Liver (tissue), 9 donors: ENCODE data around the gene MBNL2. TPM values are rescaled to one million over a fixed set of nuclear protein-coding genes. Genes with fewer than 3 reads are reported as not detected.

Experiments used
- DNase-seq: peaks from one replicate; pipeline ENCODE4 v3.0.0-alpha.2; 2017; ENCODE audit warnings: low spot score
- H3K27ac ChIP-seq, 2 donors: one replicate each; pipeline ENCODE4 v1.7.0; 2013; ENCODE audit warnings: inconsistent platforms in 2 of 2, low read length in 2 of 2, control low read depth in 1 of 2, low read depth in 1 of 2, mild to moderate bottlenecking in 1 of 2
- H3K27me3 ChIP-seq, 4 donors: one replicate each; pipeline versions ENCODE4 v1.6.1 to v1.7.0; 2013; ENCODE audit warnings: low read length in 3 of 4, inconsistent platforms in 1 of 4, mild to moderate bottlenecking in 1 of 4, moderate library complexity in 1 of 4; ENCODE audit not compliant: control insufficient read depth in 4 of 4, insufficient read depth in 4 of 4
- H3K36me3 ChIP-seq, 4 donors: one replicate each; pipeline versions ENCODE4 v1.6.1 to v1.7.0; 2013; ENCODE audit warnings: low read length in 3 of 4, mild to moderate bottlenecking in 3 of 4, low read depth in 1 of 4, moderate library complexity in 1 of 4; ENCODE audit not compliant: control insufficient read depth in 4 of 4, insufficient read depth in 3 of 4
- H3K4me1 ChIP-seq, 4 donors: one replicate each; pipeline versions ENCODE4 v1.6.1 to v1.7.0; 2013; ENCODE audit warnings: low read length in 3 of 4, mild to moderate bottlenecking in 3 of 4, moderate library complexity in 1 of 4; ENCODE audit not compliant: control insufficient read depth in 4 of 4, insufficient read depth in 4 of 4
- H3K4me3 ChIP-seq, 3 donors: one replicate each; pipeline versions ENCODE4 v1.6.1 to v1.7.0; 2013; ENCODE audit warnings: low read length in 3 of 3, control low read depth in 1 of 3, low read depth in 1 of 3, mild to moderate bottlenecking in 1 of 3
- H3K9ac ChIP-seq, 2 donors: one replicate each; pipeline ENCODE4 v1.7.0; 2013; ENCODE audit warnings: low read length in 2 of 2, mild to moderate bottlenecking in 2 of 2, moderate library complexity in 2 of 2, control low read depth in 1 of 2, low read depth in 1 of 2
- H3K9me3 ChIP-seq, 4 donors: one replicate each; pipeline versions ENCODE4 v1.6.1 to v1.7.0; 2013; ENCODE audit warnings: low read length in 3 of 4; ENCODE audit not compliant: control insufficient read depth in 4 of 4
- ATF3 ChIP-seq: IDR thresholded peaks from 2 replicates; pipeline ENCODE4 v1.6.1; 2016; ENCODE audit warnings: antibody characterized with exemption
- EGR1 ChIP-seq, 2 donors: IDR thresholded peaks; 2 replicates each; pipeline ENCODE4 v1.6.1; 2016 to 2018; ENCODE audit warnings: antibody characterized with exemption in 2 of 2, low read depth in 2 of 2
- FOXA1 ChIP-seq: IDR thresholded peaks from 2 replicates; pipeline ENCODE4 v1.6.1; 2016; ENCODE audit warnings: antibody characterized with exemption
- FOXA2 ChIP-seq: IDR thresholded peaks from 2 replicates; pipeline ENCODE4 v1.6.1; 2016; ENCODE audit warnings: antibody characterized with exemption
- GABPA ChIP-seq, 2 donors: IDR thresholded peaks in 1 of 2; conservative IDR thresholded peaks in 1 of 2; 2 replicates each; pipeline ENCODE4 v1.6.1; 2016; ENCODE audit warnings: antibody characterized with exemption in 2 of 2, mild to moderate bottlenecking in 1 of 2, moderate library complexity in 1 of 2
- HNF4A ChIP-seq, 2 donors: conservative IDR thresholded peaks; 2 replicates each; pipeline ENCODE4 v1.6.1; 2016; ENCODE audit warnings: antibody characterized with exemption in 2 of 2, mild to moderate bottlenecking in 2 of 2
- HNF4G ChIP-seq: IDR thresholded peaks from 2 replicates; pipeline ENCODE4 v1.6.1; 2016; ENCODE audit warnings: antibody characterized with exemption
- JUND ChIP-seq, 2 donors: IDR thresholded peaks; 2 replicates each; pipeline ENCODE4 v1.6.1; 2016; ENCODE audit warnings: antibody characterized with exemption in 2 of 2
- NR2F2 ChIP-seq: IDR thresholded peaks from 2 replicates; pipeline ENCODE4 v1.6.1; 2016; ENCODE audit warnings: antibody characterized with exemption
- RAD21 ChIP-seq, 2 donors: IDR thresholded peaks; 2 replicates each; pipeline ENCODE4 v1.6.1; 2016; ENCODE audit warnings: antibody characterized with exemption in 2 of 2, mild to moderate bottlenecking in 2 of 2
- RXRA ChIP-seq, 2 donors: IDR thresholded peaks; 2 replicates each; pipeline ENCODE4 v1.6.1; 2017 to 2018; ENCODE audit warnings: antibody characterized with exemption in 2 of 2, mild to moderate bottlenecking in 1 of 2
- SP1 ChIP-seq: IDR thresholded peaks from 2 replicates; pipeline ENCODE4 v1.6.1; 2018; ENCODE audit warnings: antibody characterized with exemption, mild to moderate bottlenecking
- TAF1 ChIP-seq: conservative IDR thresholded peaks from 2 replicates; pipeline ENCODE4 v1.6.1; 2016; ENCODE audit warnings: antibody characterized with exemption, mild to moderate bottlenecking
- YY1 ChIP-seq: IDR thresholded peaks from 2 replicates; pipeline ENCODE4 v1.6.1; 2016; ENCODE audit warnings: antibody characterized with exemption, mild to moderate bottlenecking
- WGBS: extraction: QIAGEN DNeasy Blood & Tissue Kit; methylation state at CpG from one replicate; pipeline ENCODE4 v1.1.7; 2013; 5-methylcytosine and 5-hydroxymethylcytosine counted together
- polyA plus RNA-seq, 2 donors: library from polyadenylated mRNA; stranded (reverse) in 1 of 2; unstranded in 1 of 2; fragments of 200-250 nt in 1 of 2; fragments of >200 nt in 1 of 2; fragmentation: Nextera tagmentation in 1 of 2; extraction: Ambion mirVana in 1 of 2; gene quantifications; one replicate each; pipeline versions ENCODE4 v1.2.1 to v1.2.3, GENCODE V29; 2013 to 2015
- total RNA-seq, 2 donors: library from RNA; depleted of rRNA; stranded (reverse); fragments of >200 nt; gene quantifications; one replicate each; pipeline ENCODE4 v1.2.3, GENCODE V29; 2014
- TF ChIP-seq, protein P1 (sequence below): IDR thresholded peaks from 2 replicates; pipeline ENCODE4 v1.6.1; 2016; ENCODE audit warnings: antibody characterized with exemption
- TF ChIP-seq, protein P2 (sequence below): IDR thresholded peaks from 2 replicates; pipeline ENCODE4 v1.6.1; 2016; ENCODE audit warnings: antibody characterized with exemption
- TF ChIP-seq, protein P3 (sequence below): IDR thresholded peaks from 2 replicates; pipeline ENCODE4 v1.6.1; 2016; ENCODE audit warnings: antibody characterized with exemption, mild to moderate bottlenecking
- donor health status: healthy.
- donor health status: healthy.
- donor health status: healthy.
- donor health status: healthy.
- donor health status: healthy.

MBNL2 gene
- total and polyA plus RNA-seq, 4 donors: 16.0 to 49.6 (median 36.8) TPM

GRCh38 chr13:97289514-97290298, 67.6 kb downstream of the MBNL2 start:
- TF ChIP-seq HNF4A (conservative IDR thresholded peaks at IDR 0.05): peak; percentile 62 to 68
- peak in 1 of 2 donors; percentile 16 for TF ChIP-seq RXRA (IDR thresholded peaks at IDR 0.05)
- no peak for TF ChIP-seq ATF3
- peak in 1 of 2 donors; percentile 5 for TF ChIP-seq RAD21 (IDR thresholded peaks at IDR 0.05)
- TF ChIP-seq NR2F2: no peak
- Histone ChIP-seq H3K4me3 (no peak overlapping the region), H3K36me3 (peaks cover 0 to 5% (median 0%) of the 10 kb centered on the region in 4 donors), H3K4me1 (peaks cover 4 to 57% (median 29%) of the 10 kb centered on the region in 4 donors), H3K9ac (no peak overlapping the region), H3K27ac (no peak overlapping the region), H3K27me3 (no peaks in the 10 kb centered on the region), H3K9me3 (no peaks in the 10 kb centered on the region)
- WGBS: 65% methylated on average over 4 of the region's 4 CpGs
- DNase-seq: no peak

GRCh38 chr13:97295283-97296182, 73.4 kb downstream of the MBNL2 start:
- no peak for DNase-seq
- 69% methylated on average over 5 of the region's 5 CpGs for WGBS
- Histone ChIP-seq H3K9me3 (no peaks in the 10 kb centered on the region), H3K4me3 (no peak overlapping the region), H3K27me3 (no peaks in the 10 kb centered on the region), H3K9ac (no peak overlapping the region), H3K36me3 (peaks cover 1 to 15% (median 3%) of the 10 kb centered on the region in 4 donors), H3K4me1 (peaks cover 2 to 39% (median 15%) of the 10 kb centered on the region in 4 donors), H3K27ac (no peak overlapping the region)
- TF ChIP-seq RAD21 (IDR thresholded peaks at IDR 0.05): no peak
- TF ChIP-seq, protein P1, sequence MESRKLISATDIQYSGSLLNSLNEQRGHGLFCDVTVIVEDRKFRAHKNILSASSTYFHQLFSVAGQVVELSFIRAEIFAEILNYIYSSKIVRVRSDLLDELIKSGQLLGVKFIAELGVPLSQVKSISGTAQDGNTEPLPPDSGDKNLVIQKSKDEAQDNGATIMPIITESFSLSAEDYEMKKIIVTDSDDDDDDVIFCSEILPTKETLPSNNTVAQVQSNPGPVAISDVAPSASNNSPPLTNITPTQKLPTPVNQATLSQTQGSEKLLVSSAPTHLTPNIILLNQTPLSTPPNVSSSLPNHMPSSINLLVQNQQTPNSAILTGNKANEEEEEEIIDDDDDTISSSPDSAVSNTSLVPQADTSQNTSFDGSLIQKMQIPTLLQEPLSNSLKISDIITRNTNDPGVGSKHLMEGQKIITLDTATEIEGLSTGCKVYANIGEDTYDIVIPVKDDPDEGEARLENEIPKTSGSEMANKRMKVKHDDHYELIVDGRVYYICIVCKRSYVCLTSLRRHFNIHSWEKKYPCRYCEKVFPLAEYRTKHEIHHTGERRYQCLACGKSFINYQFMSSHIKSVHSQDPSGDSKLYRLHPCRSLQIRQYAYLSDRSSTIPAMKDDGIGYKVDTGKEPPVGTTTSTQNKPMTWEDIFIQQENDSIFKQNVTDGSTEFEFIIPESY: no peak
- no peak for TF ChIP-seq YY1
- TF ChIP-seq HNF4G: no peak

- H3K4me1 ChIP-seq: peaks cover 7 to 42% (median 15%) of the 10 kb centered on the region in 4 donors
- no peaks in the 10 kb centered on the region for H3K27me3 ChIP-seq
- H3K27ac ChIP-seq: no peak overlapping the region
- no peak overlapping the region for H3K4me3 ChIP-seq
- H3K36me3 ChIP-seq: peaks cover 1 to 15% (median 2%) of the 10 kb centered on the region in 4 donors
- H3K9me3 ChIP-seq: no peaks in the 10 kb centered on the region
- H3K9ac ChIP-seq: no peak overlapping the region
- DNase-seq: no peak
- TF ChIP-seq ATF3 (no peak), NR2F2 (no peak), SP1 (peak; percentile 51), RXRA (IDR thresholded peaks at IDR 0.05) (peak; percentile 53 to 72), GABPA (IDR thresholded peaks at IDR 0.05 in 1 of 2, conservative IDR thresholded peaks at IDR 0.05 in 1 of 2) (no peak), HNF4A (conservative IDR thresholded peaks at IDR 0.05) (peak; percentile 82 to 86), FOXA2 (peak; percentile 5), RAD21 (IDR thresholded peaks at IDR 0.05) (peak; percentile 19 to 35), TAF1 (no peak), YY1 (peak; percentile 47), EGR1 (IDR thresholded peaks at IDR 0.05; ENCODE audit: low read depth in 2 of 2) (peak in 1 of 2 donors; percentile 38), FOXA1 (no peak), JUND (IDR thresholded peaks at IDR 0.05) (peak in 1 of 2 donors; percentile 79)
- TF ChIP-seq, protein P2, sequence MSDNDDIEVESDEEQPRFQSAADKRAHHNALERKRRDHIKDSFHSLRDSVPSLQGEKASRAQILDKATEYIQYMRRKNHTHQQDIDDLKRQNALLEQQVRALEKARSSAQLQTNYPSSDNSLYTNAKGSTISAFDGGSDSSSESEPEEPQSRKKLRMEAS: peak; percentile 16
- TF ChIP-seq, protein P3, sequence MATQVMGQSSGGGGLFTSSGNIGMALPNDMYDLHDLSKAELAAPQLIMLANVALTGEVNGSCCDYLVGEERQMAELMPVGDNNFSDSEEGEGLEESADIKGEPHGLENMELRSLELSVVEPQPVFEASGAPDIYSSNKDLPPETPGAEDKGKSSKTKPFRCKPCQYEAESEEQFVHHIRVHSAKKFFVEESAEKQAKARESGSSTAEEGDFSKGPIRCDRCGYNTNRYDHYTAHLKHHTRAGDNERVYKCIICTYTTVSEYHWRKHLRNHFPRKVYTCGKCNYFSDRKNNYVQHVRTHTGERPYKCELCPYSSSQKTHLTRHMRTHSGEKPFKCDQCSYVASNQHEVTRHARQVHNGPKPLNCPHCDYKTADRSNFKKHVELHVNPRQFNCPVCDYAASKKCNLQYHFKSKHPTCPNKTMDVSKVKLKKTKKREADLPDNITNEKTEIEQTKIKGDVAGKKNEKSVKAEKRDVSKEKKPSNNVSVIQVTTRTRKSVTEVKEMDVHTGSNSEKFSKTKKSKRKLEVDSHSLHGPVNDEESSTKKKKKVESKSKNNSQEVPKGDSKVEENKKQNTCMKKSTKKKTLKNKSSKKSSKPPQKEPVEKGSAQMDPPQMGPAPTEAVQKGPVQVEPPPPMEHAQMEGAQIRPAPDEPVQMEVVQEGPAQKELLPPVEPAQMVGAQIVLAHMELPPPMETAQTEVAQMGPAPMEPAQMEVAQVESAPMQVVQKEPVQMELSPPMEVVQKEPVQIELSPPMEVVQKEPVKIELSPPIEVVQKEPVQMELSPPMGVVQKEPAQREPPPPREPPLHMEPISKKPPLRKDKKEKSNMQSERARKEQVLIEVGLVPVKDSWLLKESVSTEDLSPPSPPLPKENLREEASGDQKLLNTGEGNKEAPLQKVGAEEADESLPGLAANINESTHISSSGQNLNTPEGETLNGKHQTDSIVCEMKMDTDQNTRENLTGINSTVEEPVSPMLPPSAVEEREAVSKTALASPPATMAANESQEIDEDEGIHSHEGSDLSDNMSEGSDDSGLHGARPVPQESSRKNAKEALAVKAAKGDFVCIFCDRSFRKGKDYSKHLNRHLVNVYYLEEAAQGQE: peak; percentile 36
Measured at GRCh38 chr13:97296740-97297139, 74.6 kb downstream of the MBNL2 start.
